K562 treated with DMSO at 1 percent for 48 hours (cell line): ENCODE results near the gene SLC18B1. TPM values are rescaled to one million over a fixed set of nuclear protein-coding genes. Genes with fewer than 3 reads are reported as not detected.

Experiments
- total RNA-seq: library from RNA; unstranded; fragments of 300-600 nt; gene quantifications from 2 replicates; pipeline ENCODE4 v1.2.3, GENCODE V29; 2022; ENCODE audit warnings: low replicate concordance; ENCODE audit errors: extremely low read depth

SLC18B1 gene
- total RNA-seq = not detected in 2 replicates

DNA sequence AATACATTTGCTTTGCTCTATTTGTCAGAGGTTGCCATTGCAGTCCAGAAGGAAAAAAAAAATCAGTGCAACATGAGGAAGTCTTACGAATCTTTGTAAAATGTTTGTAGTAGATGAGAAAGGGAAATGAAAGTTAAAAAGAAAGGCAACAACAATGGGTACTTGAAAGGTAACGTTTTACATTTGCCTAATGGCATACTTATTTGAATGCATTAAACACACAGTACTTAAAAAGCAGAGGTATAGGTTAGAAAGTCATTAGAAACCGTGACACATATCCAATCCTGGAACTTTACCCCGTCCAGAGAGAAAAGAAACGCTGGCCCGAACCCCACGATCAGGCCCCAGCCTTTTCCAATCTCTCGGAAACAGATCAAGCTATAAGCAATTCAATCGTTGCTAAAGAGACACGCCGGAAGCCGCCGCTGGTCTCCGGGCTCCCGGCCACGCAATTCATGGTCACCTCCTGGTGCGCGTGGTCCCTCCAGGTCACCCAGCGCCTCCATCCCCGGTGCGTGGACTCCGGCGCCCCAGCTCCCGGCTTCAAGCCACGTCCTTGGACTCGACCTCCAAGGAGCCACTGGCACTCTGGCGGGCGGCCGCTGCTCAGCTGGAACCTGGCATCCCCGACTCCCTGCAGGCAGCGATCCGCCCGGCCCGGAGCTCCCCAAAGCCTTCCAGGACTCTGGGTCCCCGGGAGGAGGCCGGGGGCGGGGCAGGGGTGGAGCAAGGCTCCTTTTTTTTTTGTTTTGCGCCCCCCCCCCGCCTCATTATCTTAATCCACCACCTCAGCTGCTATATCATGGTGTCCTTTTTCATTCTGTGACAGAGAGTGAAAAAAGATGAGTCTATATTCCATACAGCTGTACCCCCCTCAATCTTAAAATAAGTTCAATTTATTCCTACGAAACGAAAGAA, at the start of gene SLC18B1:
SLC18B1 (minus strand) TSS at position 687 of the 918 bp plus-strand sequence; CDS start at position 506, 181 bp downstream.

Other genes with a start within 250 kb of the SLC18B1 start
- gene TAAR8, start 246.0 kb downstream of the SLC18B1 start, total RNA-seq = not detected in 2 replicates
- gene TAAR6, start 228.3 kb downstream of the SLC18B1 start, total RNA-seq = not detected in 2 replicates
- not detected in 2 replicates for gene TAAR5, start 208.9 kb downstream of the SLC18B1 start, total RNA-seq
- gene TAAR2, start 174.4 kb downstream of the SLC18B1 start, total RNA-seq = not detected in 2 replicates
- not detected in 2 replicates for gene TAAR1, start 139.5 kb downstream of the SLC18B1 start, total RNA-seq
- gene VNN1, start 84.6 kb downstream of the SLC18B1 start, total RNA-seq = not detected in 2 replicates
- not detected in 2 replicates for gene VNN2, start 40.7 kb downstream of the SLC18B1 start, total RNA-seq
- 2,716 and 4,038 TPM in 2 replicates for gene RPS12, start 15.9 kb upstream of the SLC18B1 start, total RNA-seq